CD14-positive monocyte (primary cell): ENCODE measurements around the gene CCDC88B. TPM values are rescaled to one million over a fixed set of nuclear protein-coding genes. Genes with fewer than 3 reads are reported as not detected.

ENCODE experiments used
- DNase-seq, 3 donors: peaks; one replicate each; pipeline ENCODE4 v3.0.0-alpha.2; 2011 to 2022
- H2AFZ ChIP-seq: 2 replicates; pipeline ENCODE4 v1.6.0; 2012; ENCODE audit warnings: mild to moderate bottlenecking, low read depth, low read length, inconsistent platforms; ENCODE audit not compliant: insufficient read depth, poor library complexity, severe bottlenecking
- H3K27ac ChIP-seq, 2 donors: 1 replicate in 1 of 2; 2 replicates in 1 of 2; pipeline ENCODE4 v1.5.1; 2012 to 2013; ENCODE audit warnings: low read length in 2 of 2, control low read depth in 1 of 2, inconsistent platforms in 1 of 2, low read depth in 1 of 2, mild to moderate bottlenecking in 1 of 2
- H3K27me3 ChIP-seq, 2 donors: one replicate each; pipeline versions ENCODE4 v1.6.0 to v1.6.1; 2011 to 2013; ENCODE audit warnings: low read length in 2 of 2; ENCODE audit not compliant: control insufficient read depth in 2 of 2, insufficient read depth in 2 of 2
- H3K36me3 ChIP-seq, 2 donors: replicated peaks in 1 of 2; 1 replicate in 1 of 2; 2 replicates in 1 of 2; pipeline versions ENCODE4 v1.5.1 to v1.6.1; 2012 to 2013; ENCODE audit warnings: low read length in 2 of 2, control low read depth in 1 of 2, inconsistent platforms in 1 of 2, mild to moderate bottlenecking in 1 of 2; ENCODE audit not compliant: insufficient read depth in 2 of 2, control insufficient read depth in 1 of 2
- H3K4me1 ChIP-seq, 2 donors: 1 replicate in 1 of 2; 2 replicates in 1 of 2; pipeline versions ENCODE4 v1.5.1 to v1.6.1; 2012 to 2013; ENCODE audit warnings: low read length in 2 of 2, control low read depth in 1 of 2, inconsistent platforms in 1 of 2, mild to moderate bottlenecking in 1 of 2, moderate library complexity in 1 of 2; ENCODE audit not compliant: insufficient read depth in 2 of 2, control insufficient read depth in 1 of 2
- H3K4me2 ChIP-seq: replicated peaks from 2 replicates; pipeline ENCODE3; 2012; ENCODE audit warnings: low read length, moderate library complexity, mild to moderate bottlenecking; ENCODE audit not compliant: poor library complexity, severe bottlenecking; ENCODE audit errors: extremely low read depth
- H3K4me3 ChIP-seq, 3 experiments: fragments of 200-600 bp in 1 of 3; sonication (generic) in 1 of 3; replicated peaks in 1 of 3; 1 replicate in 2 of 3; 2 replicates in 1 of 3; pipeline ENCODE4 v1.5.1; 2011 to 2013; ENCODE audit warnings: low read length in 3 of 3, mild to moderate bottlenecking in 3 of 3, control low read depth in 2 of 3, low read depth in 2 of 3, inconsistent platforms in 1 of 3, moderate library complexity in 1 of 3
- H3K79me2 ChIP-seq: 2 replicates; pipeline ENCODE4 v1.6.0; 2012; ENCODE audit warnings: mild to moderate bottlenecking, control low read depth, inconsistent platforms, low read length, moderate library complexity; ENCODE audit not compliant: insufficient read depth
- H3K9ac ChIP-seq: 2 replicates; pipeline ENCODE4 v1.6.0; 2017; ENCODE audit warnings: low read length, mild to moderate bottlenecking; ENCODE audit not compliant: insufficient read depth, poor library complexity, severe bottlenecking
- H3K9me3 ChIP-seq, 2 donors: replicated peaks in 1 of 2; 1 replicate in 1 of 2; 2 replicates in 1 of 2; pipeline versions ENCODE4 v1.5.1 to v1.6.1; 2012 to 2013; ENCODE audit warnings: low read length in 2 of 2, control low read depth in 1 of 2; ENCODE audit not compliant: control insufficient read depth in 1 of 2, insufficient read depth in 1 of 2
- H4K20me1 ChIP-seq: 2 replicates; pipeline ENCODE4 v1.6.0; 2012; ENCODE audit warnings: mild to moderate bottlenecking, low read length, control low read depth, moderate library complexity; ENCODE audit not compliant: insufficient read depth
- H3K27ac Mint-ChIP-seq, 7 donors: one replicate each; pipeline ENCODE4 v1.8.0; 2020; ENCODE audit warnings: mild to moderate bottlenecking in 7 of 7, mixed read lengths in 7 of 7, moderate library complexity in 6 of 7, inconsistent platforms in 2 of 7
- H3K27me3 Mint-ChIP-seq, 3 donors: one replicate each; pipeline ENCODE4 v1.8.0; 2021 to 2022; ENCODE audit warnings: low read depth in 3 of 3, mild to moderate bottlenecking in 3 of 3, mixed read lengths in 3 of 3, moderate library complexity in 3 of 3, inconsistent platforms in 1 of 3
- H3K36me3 Mint-ChIP-seq, 2 donors: one replicate each; pipeline ENCODE4 v1.8.0; 2020; ENCODE audit warnings: mixed read lengths in 2 of 2, inconsistent platforms in 1 of 2, mild to moderate bottlenecking in 1 of 2
- H3K4me1 Mint-ChIP-seq: one replicate; pipeline ENCODE4 v1.8.0; 2020; ENCODE audit warnings: mild to moderate bottlenecking, mixed read lengths
- H3K4me3 Mint-ChIP-seq, 2 donors: one replicate each; pipeline ENCODE4 v1.8.0; 2020; ENCODE audit warnings: mild to moderate bottlenecking in 2 of 2, mixed read lengths in 2 of 2, moderate library complexity in 1 of 2
- H3K9me3 Mint-ChIP-seq, 7 donors: one replicate each; pipeline ENCODE4 v1.8.0; 2020 to 2022; ENCODE audit warnings: mixed read lengths in 7 of 7, mild to moderate bottlenecking in 6 of 7, moderate library complexity in 6 of 7, inconsistent platforms in 2 of 7
- WGBS: methylation state at CpG from one replicate; pipeline ENCODE4 v1.1.5; 2013; ENCODE audit warnings: missing lambda C conversion rate; ENCODE audit not compliant: insufficient coverage; 5-methylcytosine and 5-hydroxymethylcytosine counted together
- intact Hi-C, 2 donors: fragments of 100-400 bp; cut with micrococcal nuclease; formaldehyde crosslinking; loops; one replicate each; pipeline versions ENCODE4 v1.15.0 to v1.15.1; 2023
- polyA plus RNA-seq, 3 donors: library from polyadenylated mRNA; depleted of rRNA in 1 of 3; unstranded in 2 of 3; stranded (reverse) in 1 of 3; fragments of 300-500 nt in 2 of 3; fragments of >200 nt in 1 of 3; fragmentation: Illumina TruSeq in 2 of 3; gene quantifications; 1 replicate in 2 of 3; 2 replicates in 1 of 3; pipeline ENCODE4 v1.2.3, GENCODE V29; 2012 to 2021
- TF ChIP-seq, protein P1 (sequence below): fragments of 200-600 bp; IDR thresholded peaks from one replicate; pipeline ENCODE4 v1.8.0; 2022; ENCODE audit warnings: antibody characterized with exemption, mild to moderate bottlenecking

The CCDC88B gene
- polyA plus RNA-seq, 3 donors = 8.2 to 215 (median 18.9) TPM

DNA sequence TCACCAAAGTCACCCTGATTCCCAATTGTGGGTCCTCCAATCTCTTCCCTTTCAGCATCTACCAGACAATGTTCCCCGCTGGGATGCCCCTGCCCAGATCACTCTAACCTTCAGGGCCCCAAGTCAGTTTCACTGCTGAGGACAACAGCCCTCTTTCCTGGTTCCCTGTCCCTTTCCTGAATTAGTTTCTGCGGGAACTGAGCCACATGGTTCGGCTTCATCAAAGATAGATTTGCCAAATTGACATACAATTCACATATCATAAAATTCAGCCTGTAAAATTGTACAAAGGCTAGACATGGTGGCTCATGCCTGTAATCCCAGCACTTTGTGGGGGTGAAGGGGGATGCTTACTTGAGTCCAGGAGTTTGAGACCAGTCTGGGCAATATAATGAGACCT lies 12.0 kb upstream of the CCDC88B start:
- intact Hi-C loops = no loop called here
- H3K9me3 Mint-ChIP-seq = peaks cover 0 to 7% (median 3%) of the 10 kb centered on the region in 7 donors
- Histone ChIP-seq H3K36me3 (peaks cover under 1 to 3% of the 10 kb centered on the region in 2 donors), H3K27ac (no peak overlapping the region), H3K4me2 (no peak overlapping the region), H3K9ac (no peak overlapping the region), H3K79me2 (no peaks in the 10 kb centered on the region), H2AFZ (no peak overlapping the region), H3K4me3 (no peak overlapping the region), H3K27me3 (no peaks in the 10 kb centered on the region), H3K4me1 (peaks cover 19 to 22% of the 10 kb centered on the region in 2 donors), H3K9me3 (no peaks in the 10 kb centered on the region), H4K20me1 (no peaks in the 10 kb centered on the region)
- peaks cover 0 to 9% (median 0%) of the 10 kb centered on the region in 3 donors for H3K27me3 Mint-ChIP-seq
- peaks cover 0 to 7% of the 10 kb centered on the region in 2 donors for H3K36me3 Mint-ChIP-seq
- TF ChIP-seq, protein P1, sequence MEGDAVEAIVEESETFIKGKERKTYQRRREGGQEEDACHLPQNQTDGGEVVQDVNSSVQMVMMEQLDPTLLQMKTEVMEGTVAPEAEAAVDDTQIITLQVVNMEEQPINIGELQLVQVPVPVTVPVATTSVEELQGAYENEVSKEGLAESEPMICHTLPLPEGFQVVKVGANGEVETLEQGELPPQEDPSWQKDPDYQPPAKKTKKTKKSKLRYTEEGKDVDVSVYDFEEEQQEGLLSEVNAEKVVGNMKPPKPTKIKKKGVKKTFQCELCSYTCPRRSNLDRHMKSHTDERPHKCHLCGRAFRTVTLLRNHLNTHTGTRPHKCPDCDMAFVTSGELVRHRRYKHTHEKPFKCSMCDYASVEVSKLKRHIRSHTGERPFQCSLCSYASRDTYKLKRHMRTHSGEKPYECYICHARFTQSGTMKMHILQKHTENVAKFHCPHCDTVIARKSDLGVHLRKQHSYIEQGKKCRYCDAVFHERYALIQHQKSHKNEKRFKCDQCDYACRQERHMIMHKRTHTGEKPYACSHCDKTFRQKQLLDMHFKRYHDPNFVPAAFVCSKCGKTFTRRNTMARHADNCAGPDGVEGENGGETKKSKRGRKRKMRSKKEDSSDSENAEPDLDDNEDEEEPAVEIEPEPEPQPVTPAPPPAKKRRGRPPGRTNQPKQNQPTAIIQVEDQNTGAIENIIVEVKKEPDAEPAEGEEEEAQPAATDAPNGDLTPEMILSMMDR = no peak
- H3K4me3 Mint-ChIP-seq = no peak overlapping the region
- peaks cover 24% of the 10 kb centered on the region for H3K4me1 Mint-ChIP-seq
- peak overlapping the region in 1 of 7 donors; percentile 42 for H3K27ac Mint-ChIP-seq
- 100% methylated on average over 1 of the region's 3 CpGs for WGBS
- no peak for DNase-seq

DNA sequence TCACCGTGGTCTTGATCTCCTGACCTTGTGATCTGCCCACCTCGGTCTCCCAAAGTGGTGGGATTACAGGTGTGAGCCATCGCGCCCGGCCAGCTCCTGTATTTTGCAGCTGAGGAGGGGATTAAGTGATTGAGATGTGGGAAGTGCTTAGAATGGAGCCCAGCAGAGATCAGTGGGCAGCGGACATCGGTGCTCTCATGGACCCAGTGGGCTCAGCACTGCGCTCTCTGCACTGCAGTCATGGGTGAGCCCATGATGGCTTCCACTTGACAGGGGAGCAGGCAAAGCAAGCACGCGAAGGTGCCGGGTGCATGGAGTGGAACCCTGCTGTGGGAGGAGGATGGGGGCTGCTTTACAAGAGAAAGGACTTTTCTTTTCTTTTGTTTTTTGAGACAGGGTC lies 9.1 kb upstream of the CCDC88B start:
- Histone ChIP-seq H3K36me3 (no peaks in the 10 kb centered on the region), H3K79me2 (no peaks in the 10 kb centered on the region), H3K4me2 (no peak overlapping the region), H3K9me3 (no peaks in the 10 kb centered on the region), H3K4me1 (peaks cover 32 to 37% of the 10 kb centered on the region in 2 donors), H3K4me3 (no peak overlapping the region), H3K27ac (no peak overlapping the region), H3K9ac (no peak overlapping the region), H3K27me3 (no peaks in the 10 kb centered on the region), H2AFZ (no peak overlapping the region), H4K20me1 (no peaks in the 10 kb centered on the region)
- H3K9me3 Mint-ChIP-seq = peaks cover 0 to 7% (median 3%) of the 10 kb centered on the region in 7 donors
- WGBS = 92% methylated on average over 10 of the region's 11 CpGs
- TF ChIP-seq, protein P1 = no peak
- peak overlapping the region in 4 of 7 donors; percentile 30 to 89 (median 81) for H3K27ac Mint-ChIP-seq
- intact Hi-C loops = no loop called here
- no peak for DNase-seq
- H3K36me3 Mint-ChIP-seq = peaks cover 2 to 8% of the 10 kb centered on the region in 2 donors
- H3K27me3 Mint-ChIP-seq = peaks cover 0 to 8% (median 0%) of the 10 kb centered on the region in 3 donors
- no peak overlapping the region for H3K4me3 Mint-ChIP-seq
- H3K4me1 Mint-ChIP-seq = peaks cover 37% of the 10 kb centered on the region
